Choroid plexus epithelial cell (primary cell): Measurements from ENCODE around the gene RAB39B.
A peak's percentile ranks its signal among the peaks of the same experiment; 100 is the strongest.

Experiments
- DNase-seq: peaks from one replicate; pipeline ENCODE4 v3.0.0-alpha.2; 2010; ENCODE audit warnings: low read depth
- H3K4me3 ChIP-seq: 2 replicates; pipeline ENCODE4 v1.5.1; 2011; ENCODE audit warnings: low read depth, mild to moderate bottlenecking, control low read depth, low read length, moderate library complexity
- CTCF ChIP-seq: conservative IDR thresholded peaks from 2 replicates; pipeline ENCODE4 v1.5.1; 2011; ENCODE audit warnings: low read depth, mild to moderate bottlenecking, control low read depth, inconsistent platforms, low read length, moderate library complexity

The RAB39B gene

GRCh38 chrX:155216179-155216939 lies 47.9 kb downstream of the RAB39B start, which contains the start of gene VBP1:
Gene VBP1 (plus strand): TSS chrX:155216460. CDS start chrX:155216483, 23 bp downstream.
- peak; percentile 98 for DNase-seq
- H3K4me3 ChIP-seq: peak within 1 kb of the TSS; percentile 84
- TF ChIP-seq CTCF: peak; percentile 57

GRCh38 chrX:155215443-155216178 lies 48.7 kb downstream of the RAB39B start:
- TF ChIP-seq CTCF: no peak
- H3K4me3 ChIP-seq: peak overlapping the region; percentile 69
- peak; percentile 2 for DNase-seq

GRCh38 chrX:155213731-155214130 lies 50.6 kb downstream of the RAB39B start:
- no peak for DNase-seq
- H3K4me3 ChIP-seq: no peak overlapping the region
- no peak for TF ChIP-seq CTCF

- TF ChIP-seq CTCF: no peak
- no peak overlapping the region for H3K4me3 ChIP-seq
- no peak for DNase-seq
These were observed 53.1 kb downstream of the RAB39B start for GRCh38 chrX:155211208-155211607.
